HG03460 (cell line): ENCODE results near the gene FRMD1.

Experiments used
- ATAC-seq: cut with Tn5 transposase; IDR thresholded peaks from one replicate; pipeline ENCODE4 v1.9.1; 2021; ENCODE audit not compliant: unreplicated experiment

FRMD1 gene

GRCh38 chr6:168096271-168096764 lies 17.3 kb upstream of the FRMD1 start:
- no peak for ATAC-seq

GRCh38 chr6:168095716-168096250 lies 16.8 kb upstream of the FRMD1 start:
- no peak for ATAC-seq

- no peak for ATAC-seq
These were observed 16.2 kb upstream of the FRMD1 start for GRCh38 chr6:168095171-168095691.

GRCh38 chr6:168093634-168094033 lies 14.6 kb upstream of the FRMD1 start:
- ATAC-seq: no peak

- ATAC-seq: no peak
These were observed 14.1 kb upstream of the FRMD1 start for GRCh38 chr6:168093071-168093505.

GRCh38 chr6:168092541-168092940 lies 13.5 kb upstream of the FRMD1 start:
- no peak for ATAC-seq

GRCh38 chr6:168091381-168092264 lies 12.6 kb upstream of the FRMD1 start:
- no peak for ATAC-seq

- ATAC-seq: no peak
These were observed 11.7 kb upstream of the FRMD1 start for GRCh38 chr6:168090706-168091105.

GRCh38 chr6:168090064-168090690 lies 11.2 kb upstream of the FRMD1 start:
- ATAC-seq: no peak

GRCh38 chr6:168089186-168090063 lies 10.4 kb upstream of the FRMD1 start:
- no peak for ATAC-seq

GRCh38 chr6:168088161-168089053 lies 9.4 kb upstream of the FRMD1 start:
- ATAC-seq: no peak

- no peak for ATAC-seq
These were observed 8.6 kb upstream of the FRMD1 start for GRCh38 chr6:168087436-168088160.

GRCh38 chr6:168086616-168087015 lies 7.6 kb upstream of the FRMD1 start:
- ATAC-seq: no peak

- no peak for ATAC-seq
These were observed 7.1 kb upstream of the FRMD1 start for GRCh38 chr6:168086066-168086465.

- ATAC-seq: no peak
These were observed 5.6 kb upstream of the FRMD1 start for GRCh38 chr6:168084465-168085160.

GRCh38 chr6:168083514-168083885 lies 4.5 kb upstream of the FRMD1 start:
- ATAC-seq: no peak

GRCh38 chr6:168082860-168083513 lies 4.0 kb upstream of the FRMD1 start:
- no peak for ATAC-seq
